ENCODE measurements around the gene SUMO1.

Gene SUMO1

DNA sequence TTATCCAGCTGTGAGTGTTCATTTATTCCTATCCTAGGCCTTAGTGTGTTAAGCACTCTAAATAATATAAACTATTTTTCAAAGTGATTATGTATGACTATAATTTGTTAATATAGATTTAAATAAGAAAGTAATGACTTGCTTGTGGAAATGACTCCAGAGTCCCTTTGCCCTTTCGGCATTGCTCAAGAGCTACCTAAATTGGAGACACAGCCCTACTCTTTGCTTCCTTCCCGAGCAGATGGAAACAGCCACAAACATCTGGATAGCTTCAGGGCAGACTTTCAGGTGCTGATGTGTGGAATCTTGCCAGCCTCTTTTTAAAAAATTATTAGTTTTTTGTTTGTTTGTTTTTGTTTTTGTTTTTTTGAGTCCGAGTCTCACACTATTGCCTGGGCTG is 44.0 kb downstream of the SUMO1 start:
- DNase-seq = no peak

DNA sequence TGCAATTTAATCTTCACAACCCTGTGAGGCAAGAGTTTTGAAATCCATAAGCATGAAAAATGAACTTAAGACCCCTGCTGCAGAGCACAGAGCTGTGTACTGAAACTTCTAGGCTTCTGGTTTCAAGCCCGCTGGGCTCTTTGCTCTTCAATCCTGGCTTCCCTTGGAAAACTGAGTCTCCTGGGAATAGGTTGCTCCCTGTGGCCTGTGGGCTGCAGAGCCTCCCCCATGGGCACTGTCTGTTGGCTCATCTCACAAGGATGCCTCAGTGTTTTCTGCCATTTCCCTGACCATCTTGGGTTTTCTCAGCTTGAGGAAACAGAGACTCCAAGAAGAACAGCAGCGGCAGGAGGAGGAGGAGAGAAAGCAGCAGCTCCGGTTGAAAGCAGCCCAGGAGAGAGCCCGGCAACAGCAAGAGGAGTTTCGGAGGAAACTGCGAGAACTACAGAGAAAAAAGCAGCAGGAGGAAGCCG is 44.5 kb downstream of the SUMO1 start:
- DNase-seq = no peak

DNA sequence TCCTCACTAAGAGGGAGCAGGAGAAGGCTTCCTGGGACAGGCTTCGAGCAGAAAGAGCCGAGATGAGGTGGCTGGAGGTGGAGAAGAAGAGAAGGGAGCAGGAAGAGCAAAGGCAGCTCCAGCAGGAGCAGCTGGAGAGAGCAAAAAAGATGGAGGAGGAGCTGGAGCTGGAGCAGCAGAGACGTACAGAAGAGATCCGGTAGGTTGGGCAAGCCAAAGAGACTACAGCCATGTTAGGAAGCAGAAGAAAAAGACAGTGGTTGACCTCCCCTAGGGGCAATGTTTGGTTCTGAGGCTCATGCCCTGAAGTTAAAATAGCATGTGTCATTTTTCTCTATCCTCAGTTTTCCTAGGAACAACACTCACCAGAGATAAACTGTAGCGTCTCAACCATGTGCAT is 45.1 kb downstream of the SUMO1 start:
- no peak for DNase-seq

- DNase-seq = no peak
Measured at GRCh38 chr2:202187570-202187969, 50.8 kb downstream of the SUMO1 start.

- DNase-seq = no peak
Measured at GRCh38 chr2:202186641-202187202, 51.7 kb downstream of the SUMO1 start.

DNA sequence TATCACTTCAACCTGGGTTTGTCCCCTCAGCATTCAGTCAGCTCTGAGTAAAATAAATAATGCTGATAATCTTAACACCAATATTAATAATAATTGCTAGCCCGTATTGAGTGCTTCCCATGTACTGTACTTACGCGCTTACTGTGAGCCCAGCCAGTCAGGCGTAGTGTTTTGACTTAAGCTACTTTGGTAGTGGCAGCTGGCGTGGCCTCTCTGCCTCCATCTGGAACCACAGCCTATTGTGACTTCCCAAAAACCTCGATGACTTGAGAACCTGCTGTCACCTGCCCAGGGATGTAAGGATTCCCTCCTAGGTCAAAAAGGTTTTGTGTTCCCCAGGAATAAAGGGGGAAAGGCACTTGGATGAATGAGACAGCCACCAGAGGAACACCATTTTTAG is 53.2 kb downstream of the SUMO1 start:
- no peak for DNase-seq

DNA sequence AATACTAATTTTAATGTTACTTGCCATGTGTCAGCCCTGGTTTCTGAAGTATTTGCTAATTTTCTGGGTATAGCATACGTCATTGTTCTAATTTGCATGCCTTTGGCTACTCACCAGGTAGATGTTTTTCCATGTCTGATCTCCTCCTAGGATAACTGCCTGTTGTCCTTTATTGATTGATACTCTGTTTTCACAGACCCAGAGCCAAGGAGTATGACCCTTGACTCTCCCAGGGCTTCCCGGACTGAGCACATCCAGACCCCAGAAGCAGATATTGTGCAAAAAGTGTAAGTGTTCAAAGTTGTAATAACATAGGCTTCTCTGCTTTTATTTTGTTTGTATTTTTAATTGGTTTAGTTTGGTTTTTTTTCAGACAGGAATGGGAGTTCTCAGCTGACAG is 53.8 kb downstream of the SUMO1 start:
- no peak for DNase-seq

DNA sequence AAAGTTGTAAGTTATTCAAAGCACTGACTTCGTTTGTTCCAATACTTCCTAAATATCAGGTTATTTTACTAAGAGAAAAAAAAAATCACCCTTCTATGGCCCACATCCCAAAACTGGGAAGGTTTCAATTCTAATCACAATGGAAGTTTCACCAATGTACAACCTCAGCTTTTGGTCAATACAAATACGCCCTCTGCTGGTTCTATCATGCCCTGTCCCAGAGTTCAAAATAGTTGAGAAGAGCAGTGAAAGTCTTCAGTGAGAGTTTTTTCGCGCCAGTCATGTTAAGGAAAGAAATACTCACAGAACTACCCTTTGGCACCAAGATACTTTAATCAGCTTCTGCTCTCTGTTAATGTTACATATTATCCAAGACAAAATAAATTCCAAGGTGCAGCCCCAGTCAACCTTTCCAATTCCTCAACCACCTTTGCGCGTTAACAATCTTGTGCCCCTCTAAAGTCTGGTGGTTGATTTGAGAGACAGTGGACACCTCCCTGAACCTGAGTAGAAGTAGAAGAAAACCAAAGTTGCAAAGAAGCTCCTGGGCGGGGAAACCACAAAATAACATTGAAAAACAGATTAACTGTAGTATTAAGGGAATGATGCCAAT is 59.9 kb downstream of the SUMO1 start:
- peak in 1 of 4 experiments; percentile 3 for DNase-seq

GRCh38 chr2:202172439-202173211 is 65.8 kb downstream of the SUMO1 start:
- no peak for DNase-seq

DNA sequence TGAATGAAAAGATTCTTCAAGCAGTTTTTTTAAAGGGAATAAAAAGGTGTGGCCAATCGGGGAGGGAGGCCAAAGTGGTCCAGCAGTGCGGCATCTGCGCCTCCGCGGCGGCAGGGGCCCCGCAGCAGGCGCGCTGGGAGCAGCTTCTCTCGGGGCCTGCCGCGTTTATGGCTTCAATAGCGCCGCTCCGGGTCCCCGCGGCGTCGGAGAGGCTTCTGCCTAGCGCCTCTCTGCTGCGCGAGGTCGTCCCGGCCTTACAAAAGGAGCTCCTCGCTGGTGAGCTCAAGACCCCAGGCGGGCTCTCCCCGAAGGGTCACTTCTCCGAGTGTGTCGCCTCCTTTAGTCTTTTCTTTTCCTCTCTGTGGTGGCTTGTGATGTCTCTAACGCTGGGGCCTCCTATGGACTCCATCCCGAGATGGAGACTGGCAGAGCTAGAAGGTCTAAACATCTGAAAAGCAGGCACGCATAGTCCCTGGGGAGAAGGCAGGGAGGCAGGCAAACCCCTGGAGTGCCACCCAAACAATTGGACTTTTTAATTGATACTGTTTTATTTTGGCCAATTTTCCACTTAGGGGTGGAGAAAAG is 67.1 kb downstream of the SUMO1 start:
- DNase-seq = no peak

- no peak for DNase-seq
Measured at GRCh38 chr2:202169832-202170424, 68.5 kb downstream of the SUMO1 start.

DNA sequence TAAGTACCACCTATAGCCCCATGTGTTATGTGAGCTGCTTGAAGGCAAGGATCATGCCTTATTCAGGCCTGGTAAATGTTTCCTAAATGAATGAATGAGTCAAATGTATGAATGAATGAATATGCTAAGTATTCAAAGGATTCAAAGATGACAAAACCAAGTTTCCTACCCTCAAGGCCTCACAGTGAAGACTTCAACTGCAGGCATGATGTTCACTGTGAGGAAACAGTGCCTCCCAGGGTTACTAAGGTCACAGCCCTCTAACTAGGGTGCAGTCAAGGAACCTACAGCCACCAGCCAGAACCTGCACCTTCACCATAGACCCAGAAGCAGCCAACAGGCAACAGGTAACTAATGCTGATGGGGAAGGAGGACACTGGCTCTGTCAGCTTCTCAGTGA is 69.3 kb downstream of the SUMO1 start:
- DNase-seq = no peak

- DNase-seq = no peak
Measured at GRCh38 chr2:202165945-202166344, 72.5 kb downstream of the SUMO1 start.

- DNase-seq = no peak
Measured at GRCh38 chr2:202165208-202165607, 73.2 kb downstream of the SUMO1 start.

DNA sequence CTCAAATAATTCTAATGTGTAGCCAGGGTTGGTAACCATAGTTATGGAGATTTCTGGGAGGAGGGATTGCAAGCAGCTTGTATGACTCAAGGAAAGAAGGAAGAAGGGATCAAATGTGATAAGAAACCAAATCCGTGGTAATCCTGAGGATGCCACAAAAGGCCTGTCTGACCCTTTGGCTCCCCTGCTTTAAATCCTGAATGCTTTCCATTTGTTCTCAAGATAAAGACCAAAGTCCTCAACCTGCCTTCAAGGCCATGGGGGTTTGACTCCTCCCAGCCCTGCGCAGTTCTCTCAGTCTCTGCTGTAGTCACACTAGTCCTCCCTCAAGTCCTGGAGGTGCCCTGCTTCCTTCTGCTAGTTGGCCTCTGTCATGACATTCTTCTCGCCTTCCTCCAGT is 74.0 kb downstream of the SUMO1 start:
- no peak for DNase-seq

- no peak for DNase-seq
Measured at GRCh38 chr2:202161151-202161835, 77.1 kb downstream of the SUMO1 start.

- no peak for DNase-seq
Measured at GRCh38 chr2:202158796-202159195, 79.6 kb downstream of the SUMO1 start.

DNA sequence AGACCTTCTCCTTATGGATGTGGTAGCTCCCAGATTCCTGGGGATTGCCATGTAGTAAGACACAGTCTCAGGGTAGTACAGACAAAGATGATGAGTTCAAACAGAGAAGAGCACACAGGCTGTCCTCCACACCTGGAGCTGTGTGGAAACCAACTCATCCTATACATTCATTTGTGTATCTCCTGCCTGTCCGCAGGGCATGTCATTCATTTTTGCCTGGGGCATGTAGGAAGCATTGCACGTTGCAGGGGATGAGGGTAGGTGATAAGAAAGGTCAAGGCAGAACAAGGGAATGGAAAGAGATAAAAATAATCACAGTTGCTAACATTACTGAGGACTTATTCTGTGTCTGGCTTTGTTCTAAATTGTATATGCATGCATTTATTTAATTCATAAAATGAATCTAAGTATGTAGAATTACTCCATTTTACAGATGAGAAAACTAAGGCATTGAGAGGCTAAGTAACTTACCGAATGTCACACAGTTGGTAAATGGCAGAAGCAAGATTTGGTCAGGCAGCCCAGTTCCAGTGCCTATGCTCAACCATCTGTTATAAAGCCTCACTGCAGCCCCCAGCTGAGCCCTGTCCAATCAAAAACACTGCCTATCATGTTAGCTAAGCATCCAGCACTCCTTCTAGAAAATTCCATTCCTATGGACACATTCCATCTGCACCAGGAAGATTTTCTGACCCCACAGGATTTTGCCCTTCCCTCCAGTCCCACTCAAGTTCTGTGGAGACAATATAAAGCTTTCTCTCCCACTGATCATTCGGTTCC is 81.0 kb downstream of the SUMO1 start:
- DNase-seq = no peak

Measured in activated naive CD4-positive, alpha-beta T cell (primary cell).